Type B pancreatic cell (in vitro differentiated cells): ENCODE measurements around the gene DNER. TPM values are rescaled to one million over a fixed set of nuclear protein-coding genes. Genes with fewer than 3 reads are reported as not detected.

Source experiments
- DNase-seq: peaks from one replicate; pipeline ENCODE4 v3.0.0; 2021; ENCODE audit warnings: mixed read lengths; ENCODE audit not compliant: unreplicated experiment; ENCODE audit errors: extremely low spot score
- H3K27ac Mint-ChIP-seq: 2 replicates; pipeline ENCODE4 v1.8.0; 2021; ENCODE audit warnings: mild to moderate bottlenecking, mixed read lengths
- H3K27me3 Mint-ChIP-seq: 2 replicates; pipeline ENCODE4 v1.8.0; 2021; ENCODE audit warnings: mixed read lengths
- H3K36me3 Mint-ChIP-seq: 2 replicates; pipeline ENCODE4 v1.8.0; 2021; ENCODE audit warnings: mixed read lengths
- H3K4me1 Mint-ChIP-seq: one replicate; pipeline ENCODE4 v1.8.0; 2021; ENCODE audit warnings: mixed read lengths; ENCODE audit not compliant: unreplicated experiment
- H3K4me3 Mint-ChIP-seq: 2 replicates; pipeline ENCODE4 v1.8.0; 2021; ENCODE audit warnings: mild to moderate bottlenecking, mixed read lengths
- H3K9me3 Mint-ChIP-seq: 2 replicates; pipeline ENCODE4 v1.8.0; 2021; ENCODE audit warnings: mixed read lengths
- total RNA-seq: library from RNA; stranded (reverse); gene quantifications from 2 replicates; pipeline ENCODE4 v1.2.1, GENCODE V29; 2021; ENCODE audit warnings: low replicate concordance
- TF ChIP-seq, protein P1 (sequence below): fragments of 200-600 bp; sonication (generic); conservative IDR thresholded peaks from 2 replicates; pipeline ENCODE4 v1.5.0; 2021; ENCODE audit warnings: antibody characterized with exemption, mild to moderate bottlenecking

Gene DNER
- total RNA-seq, 1 donor from 2014 or later = 15.9 TPM

DNA sequence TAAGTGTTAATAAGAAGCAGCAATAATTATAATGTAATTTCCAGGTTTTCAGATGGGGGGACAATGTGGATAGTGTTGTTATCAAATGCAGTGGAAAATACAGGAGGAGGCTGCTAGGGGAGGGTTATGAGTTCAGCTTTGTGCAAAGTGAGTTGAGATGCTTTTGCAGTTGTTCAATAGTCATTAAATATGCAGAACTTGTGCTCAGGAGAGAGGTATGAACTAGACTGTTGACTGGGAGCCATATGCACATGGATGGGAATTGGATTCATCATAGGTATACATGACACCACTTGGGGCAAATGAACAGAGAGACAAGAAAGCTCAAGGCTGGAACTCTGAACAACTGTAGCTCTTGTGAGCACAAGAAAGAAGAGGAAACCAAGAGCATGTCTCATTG lies 261.1 kb downstream of the DNER start:
- no peak overlapping the region for H3K27ac Mint-ChIP-seq
- H3K9me3 Mint-ChIP-seq = no peaks in the 10 kb centered on the region
- TF ChIP-seq, protein P1, sequence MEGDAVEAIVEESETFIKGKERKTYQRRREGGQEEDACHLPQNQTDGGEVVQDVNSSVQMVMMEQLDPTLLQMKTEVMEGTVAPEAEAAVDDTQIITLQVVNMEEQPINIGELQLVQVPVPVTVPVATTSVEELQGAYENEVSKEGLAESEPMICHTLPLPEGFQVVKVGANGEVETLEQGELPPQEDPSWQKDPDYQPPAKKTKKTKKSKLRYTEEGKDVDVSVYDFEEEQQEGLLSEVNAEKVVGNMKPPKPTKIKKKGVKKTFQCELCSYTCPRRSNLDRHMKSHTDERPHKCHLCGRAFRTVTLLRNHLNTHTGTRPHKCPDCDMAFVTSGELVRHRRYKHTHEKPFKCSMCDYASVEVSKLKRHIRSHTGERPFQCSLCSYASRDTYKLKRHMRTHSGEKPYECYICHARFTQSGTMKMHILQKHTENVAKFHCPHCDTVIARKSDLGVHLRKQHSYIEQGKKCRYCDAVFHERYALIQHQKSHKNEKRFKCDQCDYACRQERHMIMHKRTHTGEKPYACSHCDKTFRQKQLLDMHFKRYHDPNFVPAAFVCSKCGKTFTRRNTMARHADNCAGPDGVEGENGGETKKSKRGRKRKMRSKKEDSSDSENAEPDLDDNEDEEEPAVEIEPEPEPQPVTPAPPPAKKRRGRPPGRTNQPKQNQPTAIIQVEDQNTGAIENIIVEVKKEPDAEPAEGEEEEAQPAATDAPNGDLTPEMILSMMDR = no peak
- no peak for DNase-seq
- no peaks in the 10 kb centered on the region for H3K4me1 Mint-ChIP-seq
- H3K4me3 Mint-ChIP-seq = no peak overlapping the region
- H3K36me3 Mint-ChIP-seq = no peaks in the 10 kb centered on the region
- H3K27me3 Mint-ChIP-seq = no peaks in the 10 kb centered on the region

DNA sequence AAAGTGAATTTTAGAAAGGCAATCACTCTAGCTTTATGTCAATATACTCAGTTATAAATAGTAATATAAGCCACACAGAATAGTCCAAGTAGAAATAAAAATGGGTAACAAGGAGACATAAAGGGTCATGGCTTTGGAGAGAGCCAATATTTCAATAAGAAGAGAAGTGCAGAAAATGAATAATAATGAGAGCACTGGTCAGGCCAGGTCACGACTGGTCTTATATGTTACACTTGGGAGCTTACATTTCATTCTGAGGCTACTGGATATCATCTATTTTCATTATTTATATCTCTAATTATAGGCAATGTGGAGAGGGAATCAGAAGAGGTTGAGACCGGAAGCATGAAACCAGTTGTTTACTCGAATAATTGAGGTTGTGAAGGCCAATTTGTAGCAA lies 262.5 kb downstream of the DNER start:
- Mint-ChIP-seq H3K36me3 (no peaks in the 10 kb centered on the region), H3K27ac (no peak overlapping the region), H3K9me3 (no peaks in the 10 kb centered on the region), H3K27me3 (no peaks in the 10 kb centered on the region), H3K4me3 (no peak overlapping the region), H3K4me1 (no peaks in the 10 kb centered on the region)
- no peak for DNase-seq
- TF ChIP-seq, protein P1 = no peak

DNA sequence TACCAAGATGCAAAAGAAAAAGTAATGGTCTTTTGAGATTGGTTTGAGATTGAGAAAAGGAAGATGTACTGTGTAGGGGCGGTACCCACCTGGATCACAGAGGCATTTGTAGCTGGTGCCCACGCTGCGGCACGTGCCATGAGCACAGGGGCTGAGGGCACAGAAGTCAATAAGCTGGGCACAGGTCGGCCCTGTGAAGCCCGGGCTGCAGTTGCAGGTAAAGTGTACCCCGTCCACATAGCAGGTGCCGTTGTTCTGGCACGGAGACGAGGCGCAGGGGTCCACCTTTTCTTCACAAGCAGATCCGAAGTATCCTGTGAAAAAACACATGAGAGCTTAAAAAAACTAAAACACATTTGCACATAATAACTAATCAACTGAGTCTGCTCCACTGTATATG lies 267.1 kb downstream of the DNER start:
- Mint-ChIP-seq H3K4me3 (no peak overlapping the region), H3K9me3 (no peaks in the 10 kb centered on the region), H3K27me3 (peaks cover 4% of the 10 kb centered on the region), H3K27ac (no peak overlapping the region), H3K36me3 (no peaks in the 10 kb centered on the region), H3K4me1 (peaks cover 7% of the 10 kb centered on the region)
- TF ChIP-seq, protein P1 = no peak
- DNase-seq = no peak

DNA sequence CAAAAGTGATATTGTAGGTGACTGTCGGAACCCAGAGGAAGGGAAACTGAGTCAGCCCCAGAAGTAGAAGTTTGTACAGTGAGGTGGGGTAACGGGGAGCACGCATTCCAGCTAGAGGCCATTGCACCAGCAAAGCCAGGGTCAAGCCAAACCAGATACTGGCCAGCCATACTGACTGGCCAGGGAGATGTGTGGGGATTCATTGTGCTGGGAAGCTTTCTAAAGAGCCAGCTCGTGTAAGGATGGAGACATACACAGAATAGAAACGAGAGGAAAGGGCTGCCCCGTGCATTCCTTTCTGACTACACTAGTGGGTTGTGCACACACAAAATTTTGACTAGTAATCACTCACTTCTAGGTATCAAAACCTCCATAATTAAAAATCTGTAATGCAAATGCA lies 268.0 kb downstream of the DNER start:
- Mint-ChIP-seq H3K9me3 (no peaks in the 10 kb centered on the region), H3K36me3 (no peaks in the 10 kb centered on the region), H3K27ac (no peak overlapping the region), H3K27me3 (peaks cover 5% of the 10 kb centered on the region), H3K4me3 (no peak overlapping the region), H3K4me1 (peaks cover 7% of the 10 kb centered on the region)
- no peak for DNase-seq
- TF ChIP-seq, protein P1 = no peak

DNA sequence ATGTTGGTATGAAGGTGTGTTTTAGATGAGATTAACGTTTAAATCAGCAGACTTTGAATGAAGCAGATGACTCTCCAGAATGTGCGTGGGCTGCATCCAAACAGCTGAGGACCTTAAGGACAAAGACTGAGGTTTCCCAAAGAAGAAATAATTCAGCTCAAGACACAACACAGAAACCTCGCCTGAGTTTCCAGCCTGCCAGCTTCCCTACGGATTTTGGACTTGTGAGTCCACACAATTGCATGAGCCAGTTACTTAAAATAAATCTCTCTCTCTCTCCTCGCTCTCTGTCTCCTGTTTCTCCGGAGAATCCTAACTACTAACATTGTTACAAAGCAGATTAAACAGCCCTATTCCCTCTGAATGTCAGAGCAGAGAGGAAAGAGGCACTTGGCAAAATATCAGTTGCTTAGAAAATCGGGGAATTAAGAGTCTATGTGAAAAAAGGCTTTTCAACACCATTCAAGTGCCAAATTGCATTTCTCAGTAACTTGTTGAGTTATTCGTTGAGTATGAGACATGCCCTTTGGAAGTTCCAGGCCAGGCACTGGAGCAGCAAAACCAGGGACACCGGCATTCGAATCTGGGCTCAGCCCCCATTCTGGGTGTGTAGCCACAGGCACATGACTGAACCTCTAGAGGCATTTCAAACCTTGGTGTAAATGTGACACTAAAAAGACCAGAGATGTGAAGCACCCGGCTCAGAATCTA lies 268.7 kb downstream of the DNER start:
- Mint-ChIP-seq H3K9me3 (no peaks in the 10 kb centered on the region), H3K36me3 (no peaks in the 10 kb centered on the region), H3K4me3 (no peak overlapping the region), H3K27me3 (peaks cover 12% of the 10 kb centered on the region), H3K4me1 (peaks cover 7% of the 10 kb centered on the region), H3K27ac (no peak overlapping the region)
- no peak for DNase-seq
- TF ChIP-seq, protein P1 = no peak
